Stromal cell of bone marrow (primary cell): Measurements from ENCODE around the gene UQCR11.
A peak's percentile ranks its signal among the peaks of the same experiment; 100 is the strongest.
"Not testable (repeated sequence)": the region's sequence is repeated elsewhere in the genome, so short reads cannot be mapped to it uniquely, and the experiment has no call there.

Experiments used
- DNase-seq: peaks from one replicate; pipeline ENCODE4 v3.0.0-alpha.2; 2012; ENCODE audit warnings: low read depth

The UQCR11 gene

GRCh38 chr19:1605236-1606137 is at the start of gene UQCR11:
Gene UQCR11, minus strand, starts transcription at chr19:1605462. Its CDS starts 53 bp downstream, at chr19:1605409.
- peak; percentile 88 for DNase-seq

GRCh38 chr19:1654178-1654792 is 49.0 kb upstream of the UQCR11 start:
- DNase-seq = no peak

- no peak for DNase-seq
These were observed 48.0 kb upstream of the UQCR11 start for GRCh38 chr19:1653300-1653628.

GRCh38 chr19:1652471-1653299 is 47.4 kb upstream of the UQCR11 start, which contains the start of gene TCF3:
Gene TCF3, minus strand, starts transcription at chr19:1652615. Its CDS starts 2,367 bp downstream, at chr19:1650248.
- DNase-seq = peak; percentile 96

GRCh38 chr19:1651568-1652291 is 46.5 kb upstream of the UQCR11 start:
- DNase-seq = no peak

- DNase-seq = no peak
These were observed 45.6 kb upstream of the UQCR11 start for GRCh38 chr19:1650650-1651567.

GRCh38 chr19:1649706-1650649 is 44.7 kb upstream of the UQCR11 start:
- DNase-seq = no peak

GRCh38 chr19:1648920-1649541 is 43.8 kb upstream of the UQCR11 start:
- DNase-seq = no peak

GRCh38 chr19:1648459-1648849 is 43.2 kb upstream of the UQCR11 start:
- DNase-seq = no peak

GRCh38 chr19:1647501-1648458 is 42.5 kb upstream of the UQCR11 start:
- DNase-seq = no peak

GRCh38 chr19:1646659-1647453 is 41.6 kb upstream of the UQCR11 start:
- no peak for DNase-seq

GRCh38 chr19:1646149-1646548 is 40.9 kb upstream of the UQCR11 start:
- DNase-seq = no peak

- no peak for DNase-seq
These were observed 40.0 kb upstream of the UQCR11 start for GRCh38 chr19:1645299-1645698.

GRCh38 chr19:1644070-1644469 is 38.8 kb upstream of the UQCR11 start:
- no peak for DNase-seq

- DNase-seq = not testable (repeated sequence)
These were observed 35.7 kb upstream of the UQCR11 start for GRCh38 chr19:1640893-1641448.

- DNase-seq = no peak
These were observed 31.3 kb upstream of the UQCR11 start for GRCh38 chr19:1636325-1637236.
